ENCODE results near the gene THRB. TPM values are rescaled to one million over a fixed set of nuclear protein-coding genes. Genes with fewer than 3 reads are reported as not detected.

The THRB gene
- total RNA-seq, 1 donor from 2014 or later, result under 0.01 TPM

DNA sequence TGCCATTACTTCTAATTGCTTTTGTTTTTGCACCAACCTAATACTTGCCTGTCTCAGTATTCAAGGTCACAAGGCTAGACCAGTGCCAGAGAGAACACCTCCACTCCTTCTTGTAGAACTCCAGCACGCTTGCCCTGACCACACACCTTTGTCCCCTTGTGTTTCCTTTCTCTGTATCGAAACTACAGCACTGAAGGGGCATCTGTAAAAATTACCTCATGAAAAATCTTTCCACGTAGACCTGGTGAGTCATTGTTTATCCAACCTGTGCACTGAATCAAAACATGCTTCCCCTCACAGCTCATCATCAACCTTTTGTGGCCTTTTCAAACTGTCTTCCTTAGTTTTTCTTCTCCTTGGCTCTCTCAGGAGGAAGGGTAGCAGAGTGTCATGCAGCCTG lies 259.5 kb downstream of the THRB start:
- peak in 1 of 2 donors; percentile 37 for DNase-seq (ENCODE audit: low read depth in 2 of 2)

DNA sequence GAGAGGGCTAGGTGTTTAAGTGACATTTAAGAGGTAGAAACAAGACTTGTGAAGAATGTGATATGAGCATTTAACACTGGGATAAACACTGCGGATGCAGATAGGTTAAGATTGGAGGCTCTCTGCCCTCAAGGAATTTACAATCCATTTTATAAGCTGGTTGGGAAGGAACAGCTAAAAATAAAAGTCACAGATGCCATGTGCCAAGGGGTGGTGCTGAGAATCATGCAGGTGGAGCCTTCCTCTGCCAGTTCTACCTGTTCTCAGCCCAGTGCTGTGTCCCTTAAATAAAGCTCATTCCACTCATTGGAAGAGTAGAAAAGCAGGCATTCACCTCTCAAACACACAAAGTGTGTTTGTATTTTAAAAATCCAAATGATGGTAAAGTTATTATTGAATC lies 261.9 kb downstream of the THRB start:
- DNase-seq (ENCODE audit: low read depth in 2 of 2), result no peak

DNA sequence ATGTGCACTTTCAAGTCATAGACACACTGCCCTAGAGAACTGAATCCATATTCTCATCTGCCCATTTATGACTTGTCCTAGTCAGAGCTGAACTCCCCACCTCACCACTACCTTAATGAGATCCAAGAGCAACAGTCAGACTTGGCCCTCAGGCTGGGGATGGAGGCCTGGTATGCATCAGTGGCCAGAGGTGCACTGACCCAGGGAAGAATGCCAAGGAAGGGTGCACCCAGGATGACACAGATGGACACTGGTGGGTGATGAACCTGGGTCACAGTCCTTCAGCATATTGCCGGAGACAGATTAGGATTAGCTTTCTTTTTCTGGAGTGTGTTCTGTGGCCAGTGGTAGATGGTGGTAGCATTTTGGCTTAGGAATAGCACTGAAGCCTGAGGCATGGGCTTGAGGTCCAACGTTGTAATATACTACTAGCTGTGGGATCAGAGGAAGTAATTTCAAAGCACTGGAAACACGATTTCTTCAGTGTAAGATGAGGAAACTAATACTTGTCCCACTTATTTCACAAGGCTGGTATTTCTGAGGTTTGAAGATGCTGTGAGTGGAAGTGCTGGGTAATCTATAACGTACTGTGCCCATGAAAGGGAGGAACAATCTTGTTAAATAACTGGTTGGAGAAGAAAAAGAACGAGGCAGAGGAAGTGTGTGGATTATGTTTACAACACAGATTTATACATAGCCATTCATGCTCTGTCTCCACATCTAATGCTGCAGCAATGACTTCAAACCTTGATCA lies 265.0 kb downstream of the THRB start:
- no peak for DNase-seq (ENCODE audit: low read depth in 2 of 2)

DNA sequence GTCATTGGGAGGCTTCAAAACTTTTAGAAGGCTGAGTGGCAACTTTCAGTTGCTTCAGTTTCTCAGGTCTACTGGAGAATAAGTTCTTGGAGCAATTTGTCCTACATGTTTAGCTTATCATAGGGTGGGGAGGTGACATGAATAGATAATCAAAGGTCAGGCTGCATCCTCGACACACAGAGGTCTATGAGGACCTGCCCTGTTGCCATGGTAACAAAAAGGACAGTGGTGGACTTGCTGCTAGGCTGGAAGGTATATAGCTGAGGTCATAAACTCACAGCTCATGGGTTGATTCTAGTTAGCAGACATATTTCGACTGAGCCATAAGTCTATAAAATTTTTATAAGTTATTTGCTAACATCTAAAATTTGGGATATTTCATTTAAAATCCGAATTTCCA lies 267.0 kb downstream of the THRB start:
- DNase-seq (ENCODE audit: low read depth in 2 of 2), result no peak

DNA sequence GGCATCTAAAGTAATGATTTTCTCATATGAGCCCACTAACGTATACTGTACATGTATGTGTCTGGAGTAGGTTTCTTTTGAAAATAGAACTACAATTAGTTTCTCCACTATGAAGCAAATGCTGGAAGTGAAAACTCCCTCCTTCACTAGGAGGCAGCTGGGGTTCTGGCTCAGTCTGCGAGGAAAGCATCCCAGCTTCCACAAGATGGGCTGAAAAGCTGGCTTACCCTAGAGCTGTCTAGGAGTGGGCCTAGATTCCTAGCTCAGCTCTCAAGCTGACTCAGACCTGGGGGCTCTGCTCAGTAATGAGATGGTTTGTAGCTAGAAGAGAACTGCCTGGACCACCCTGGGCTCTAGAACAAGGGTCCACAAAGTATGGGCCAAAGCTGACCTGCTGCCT lies 268.3 kb downstream of the THRB start:
- no peak for DNase-seq (ENCODE audit: low read depth in 2 of 2)

DNA sequence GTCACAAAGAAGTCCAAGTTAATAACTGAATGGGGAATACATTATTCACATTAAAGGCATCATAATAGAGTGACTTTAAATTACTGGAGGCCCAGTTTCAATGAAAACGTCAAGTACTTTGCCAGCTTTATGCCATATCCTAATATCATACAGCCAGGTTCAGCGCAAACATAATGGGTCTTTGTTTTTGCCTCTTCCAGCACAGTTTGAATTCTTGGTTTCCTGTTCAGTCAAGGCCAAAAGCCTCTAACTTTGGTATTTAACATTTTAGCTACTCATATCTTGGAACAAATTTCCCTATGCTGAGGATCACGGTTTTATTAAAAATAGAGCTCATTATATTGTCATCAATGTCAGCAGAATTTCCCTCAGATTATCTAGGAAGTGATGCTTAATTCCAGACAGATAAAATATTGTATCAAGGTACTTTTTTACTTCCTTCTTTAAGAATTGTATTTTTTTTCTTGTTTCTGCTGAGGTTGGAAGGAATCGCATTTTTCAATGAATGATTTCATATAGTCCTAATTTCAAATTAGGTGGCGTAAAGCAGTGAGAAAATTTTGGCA lies 269.2 kb downstream of the THRB start:
- DNase-seq (ENCODE audit: low read depth in 2 of 2), result peak in 1 of 2 donors; percentile 8

DNA sequence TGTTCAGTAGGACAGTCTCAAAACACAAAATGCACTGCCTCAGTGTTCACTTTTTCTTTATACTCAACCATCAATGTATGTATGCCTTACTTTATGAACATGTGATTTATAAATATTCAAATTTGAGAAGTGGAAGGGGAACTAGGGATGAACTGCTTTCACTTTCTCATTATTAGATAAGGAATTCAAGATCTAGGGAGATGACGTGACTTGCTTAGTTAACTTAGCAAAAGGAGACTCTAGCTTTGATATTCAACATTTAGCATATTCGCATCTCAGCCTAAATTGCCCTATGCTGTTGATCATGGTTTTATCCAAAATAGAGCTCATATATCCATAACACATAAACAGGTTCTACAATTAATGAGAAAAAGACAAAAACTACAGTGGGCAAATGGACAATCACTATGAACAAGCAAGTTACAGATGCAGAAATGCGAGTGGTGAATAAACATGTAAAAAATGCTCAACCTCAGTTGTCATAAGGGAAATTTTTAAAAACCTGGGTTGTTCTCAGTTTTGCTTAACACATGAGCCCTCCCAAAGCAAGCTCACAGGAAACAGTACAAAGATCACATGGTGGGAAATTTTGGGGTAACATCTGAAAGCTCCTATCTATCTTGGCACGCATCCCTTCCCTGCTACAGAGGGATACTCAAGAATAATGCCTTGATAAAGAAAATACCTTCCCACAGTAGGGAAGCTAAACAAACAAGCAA lies 269.8 kb downstream of the THRB start:
- no peak for DNase-seq (ENCODE audit: low read depth in 2 of 2)

DNA sequence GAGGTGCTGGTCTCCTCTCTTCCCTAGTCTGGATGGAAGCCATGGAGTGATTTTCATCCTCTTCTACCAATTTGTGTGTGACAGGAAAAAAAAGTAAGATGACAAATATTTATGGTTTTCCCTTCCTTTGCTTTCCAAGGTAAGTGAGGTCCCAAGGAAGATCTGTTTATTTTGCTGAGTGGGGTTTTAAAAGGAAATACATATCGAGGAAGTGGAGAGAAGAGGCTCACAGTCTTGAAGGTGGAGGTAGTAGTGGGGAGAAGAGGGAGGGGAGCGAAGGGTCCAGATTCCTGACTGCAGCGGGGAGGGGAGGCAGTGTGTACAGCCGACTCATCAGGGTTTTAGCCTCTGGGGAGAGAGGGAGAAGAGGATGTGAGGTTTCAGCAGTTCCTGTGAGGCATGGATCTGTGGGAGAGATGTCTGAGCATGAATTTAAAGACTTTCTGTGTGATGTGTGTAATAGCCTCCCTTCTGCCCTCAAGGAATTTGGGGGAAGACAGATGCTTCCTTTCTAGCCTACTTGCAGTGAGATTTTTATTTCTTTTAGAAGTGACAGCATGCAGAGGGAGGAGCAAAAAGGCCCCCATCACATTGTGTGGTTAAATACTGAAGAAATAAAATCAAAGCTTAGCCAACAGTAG lies 272.4 kb downstream of the THRB start:
- DNase-seq (ENCODE audit: low read depth in 2 of 2), result peak in 1 of 2 donors; percentile 20

DNA sequence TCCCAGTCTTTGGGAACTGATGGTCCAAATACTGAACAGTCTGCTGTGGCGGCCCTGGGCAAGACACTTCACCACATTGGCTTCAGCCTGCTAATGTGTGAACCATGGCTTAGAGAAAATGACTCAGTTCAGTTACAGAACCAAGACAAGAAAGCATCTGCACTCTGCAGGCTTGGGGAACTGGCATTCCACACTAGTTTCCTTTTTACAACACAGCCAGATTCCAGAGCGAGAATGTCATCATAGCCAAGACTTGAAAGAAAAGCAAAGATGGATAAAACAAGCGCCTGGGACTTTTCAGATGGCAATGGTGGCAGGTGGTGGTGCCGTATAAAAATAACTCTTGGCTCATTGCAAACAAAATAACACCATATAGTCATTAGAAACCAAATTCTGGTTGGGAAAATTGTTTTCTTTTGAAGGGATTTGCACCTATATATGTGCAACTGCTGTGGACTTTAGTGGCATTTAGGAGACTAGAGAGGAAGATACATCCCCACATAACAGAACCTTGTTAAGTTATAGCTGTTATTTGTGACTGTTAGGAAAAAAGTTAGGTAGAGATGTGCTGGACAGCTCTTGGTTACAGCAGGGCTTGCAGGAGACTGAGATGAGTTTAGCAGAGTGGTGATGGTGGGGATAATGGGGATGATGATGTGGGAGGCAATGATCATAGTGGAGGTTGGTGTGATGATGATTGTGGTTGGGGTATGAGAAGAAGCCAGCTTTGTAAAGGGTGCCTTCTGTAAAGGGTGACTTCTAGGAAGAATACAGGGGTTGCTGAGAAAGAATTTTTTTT lies 273.6 kb downstream of the THRB start:
- DNase-seq (ENCODE audit: low read depth in 2 of 2), result peak in 1 of 2 donors; percentile 86

DNA sequence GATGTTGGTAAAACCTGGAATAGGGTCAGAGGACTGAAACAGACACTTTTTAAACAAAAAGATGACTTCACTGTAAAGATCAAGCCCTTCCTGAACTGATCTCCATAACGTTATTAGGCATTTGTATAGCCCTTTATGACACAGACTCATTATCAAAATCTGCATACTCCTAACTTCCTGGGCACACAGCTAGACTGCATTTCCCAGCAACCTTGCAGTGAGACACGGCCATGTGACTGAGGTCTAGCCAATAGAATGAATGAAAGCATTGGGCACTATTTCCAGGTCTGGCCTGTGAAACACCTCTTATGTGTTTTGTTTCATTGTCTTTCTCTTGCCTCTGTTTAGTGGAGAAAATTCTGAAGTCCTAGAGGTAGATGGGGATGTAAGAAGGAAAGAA lies 279.1 kb downstream of the THRB start:
- no peak for DNase-seq (ENCODE audit: low read depth in 2 of 2)

DNA sequence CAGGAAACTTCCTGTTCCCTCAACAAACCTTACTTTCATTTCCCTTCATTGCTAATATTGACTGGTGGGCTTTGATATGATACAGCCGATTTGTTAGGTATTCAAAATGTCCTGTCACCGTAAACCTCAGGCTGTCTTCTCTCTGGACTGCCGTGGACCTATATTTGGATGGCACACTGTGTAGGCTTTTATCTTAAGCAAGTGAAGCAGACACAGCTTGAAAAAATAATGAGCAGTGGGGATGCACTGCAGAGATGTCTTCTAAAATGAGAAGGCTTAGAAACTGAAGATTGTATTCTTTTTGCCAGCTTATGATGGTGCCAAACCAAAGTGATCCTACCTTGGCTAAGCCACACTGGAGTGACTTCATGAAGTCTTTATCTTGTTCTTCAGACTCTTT lies 283.3 kb downstream of the THRB start:
- no peak for DNase-seq (ENCODE audit: low read depth in 2 of 2)

DNA sequence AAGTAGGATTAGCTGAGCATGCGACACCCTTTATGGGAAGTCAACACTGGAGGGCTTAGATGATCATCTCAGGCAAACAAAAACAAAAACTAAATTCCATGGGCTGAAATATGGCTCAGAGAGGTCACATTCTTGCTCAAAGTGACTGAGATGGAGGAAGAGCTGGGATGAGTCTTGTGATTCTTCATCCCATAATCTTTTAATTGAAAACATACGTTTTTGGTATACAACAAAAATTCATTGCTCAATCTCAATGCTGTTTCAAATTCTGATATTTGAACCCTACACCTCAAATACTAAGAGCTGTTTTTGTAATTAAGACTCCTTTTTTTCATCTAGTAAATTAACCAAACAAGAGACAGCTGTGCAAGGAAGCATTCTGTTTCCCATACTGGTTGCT lies 292.6 kb downstream of the THRB start:
- DNase-seq (ENCODE audit: low read depth in 2 of 2), result no peak

DNA sequence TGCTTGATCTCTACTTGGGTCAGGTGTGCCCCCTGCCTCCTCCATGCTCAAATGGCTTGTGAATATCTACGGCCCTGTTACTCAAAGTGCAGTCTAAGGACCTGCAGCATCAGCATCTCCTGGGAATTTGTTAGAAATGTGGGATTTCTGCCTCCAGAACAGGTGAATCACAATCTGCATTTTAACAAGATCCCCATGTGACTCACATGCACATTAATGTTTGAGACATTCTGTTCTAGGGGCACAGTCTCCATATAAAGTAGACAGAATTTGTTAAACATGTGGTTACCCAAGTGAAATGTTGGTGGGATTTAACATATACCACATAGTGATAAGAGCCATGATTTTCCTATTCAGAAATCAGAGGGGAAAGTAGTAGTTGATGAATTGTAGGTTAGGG lies 293.3 kb downstream of the THRB start:
- DNase-seq (ENCODE audit: low read depth in 2 of 2), result no peak

DNA sequence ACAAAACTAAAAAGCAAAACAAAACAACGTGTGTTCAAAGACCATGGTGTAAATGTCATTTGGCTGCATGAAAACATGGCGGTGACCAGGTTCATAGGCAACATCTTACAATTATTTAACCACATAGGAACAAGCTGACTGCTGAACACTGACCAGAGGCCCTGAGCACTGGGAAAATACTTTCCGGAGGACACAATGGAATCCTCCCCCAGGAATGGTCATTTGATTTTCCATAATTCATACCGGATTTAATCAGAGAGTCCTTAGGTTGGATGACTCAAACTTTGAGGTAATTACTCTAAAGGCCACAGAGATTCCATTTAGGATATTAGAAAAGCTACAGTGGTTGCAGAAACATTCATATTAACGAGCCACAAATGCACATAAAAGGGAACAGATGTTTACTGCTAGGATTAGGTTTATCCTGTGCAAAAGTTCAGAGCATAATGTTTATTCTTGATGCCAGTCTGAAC lies 294.8 kb downstream of the THRB start:
- no peak for DNase-seq (ENCODE audit: low read depth in 2 of 2)

DNA sequence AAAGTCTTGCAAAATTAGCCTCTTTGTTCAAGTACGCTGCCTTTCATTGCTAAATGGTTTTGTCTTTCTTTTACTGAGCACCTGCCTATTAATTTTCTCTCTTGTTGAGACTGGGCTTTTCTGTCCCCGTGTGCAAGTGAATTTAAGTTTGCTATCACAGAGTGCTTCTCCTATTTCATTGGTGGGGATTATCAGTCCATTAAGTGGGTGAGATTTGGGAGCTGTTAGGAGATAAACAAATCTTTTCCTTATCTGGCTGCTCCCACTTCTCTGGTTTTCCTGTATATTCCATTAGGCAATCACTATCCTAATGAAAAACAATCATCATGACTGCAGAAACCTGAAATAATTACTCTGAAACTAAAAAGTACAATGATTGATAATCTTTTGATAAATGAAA lies 295.4 kb downstream of the THRB start:
- no peak for DNase-seq (ENCODE audit: low read depth in 2 of 2)

DNA sequence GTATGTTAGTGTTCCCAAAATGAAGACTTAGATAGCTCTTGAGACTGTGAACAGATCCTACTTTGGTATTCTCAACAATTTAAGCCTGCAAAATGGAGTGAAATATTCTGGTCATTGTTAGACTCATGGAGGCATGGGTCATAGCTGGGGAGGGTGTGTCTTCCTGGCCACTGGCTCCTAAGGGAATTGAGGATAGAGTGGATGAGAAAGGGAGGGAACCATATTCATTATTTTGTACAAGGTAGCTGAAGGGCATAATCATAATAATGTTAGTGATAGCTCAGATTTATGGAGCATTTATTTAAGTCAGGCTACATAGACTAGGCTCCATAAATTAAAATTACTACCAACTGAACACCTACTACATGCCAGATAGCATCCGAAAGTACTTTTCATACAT lies 295.9 kb downstream of the THRB start:
- DNase-seq (ENCODE audit: low read depth in 2 of 2), result no peak

DNA sequence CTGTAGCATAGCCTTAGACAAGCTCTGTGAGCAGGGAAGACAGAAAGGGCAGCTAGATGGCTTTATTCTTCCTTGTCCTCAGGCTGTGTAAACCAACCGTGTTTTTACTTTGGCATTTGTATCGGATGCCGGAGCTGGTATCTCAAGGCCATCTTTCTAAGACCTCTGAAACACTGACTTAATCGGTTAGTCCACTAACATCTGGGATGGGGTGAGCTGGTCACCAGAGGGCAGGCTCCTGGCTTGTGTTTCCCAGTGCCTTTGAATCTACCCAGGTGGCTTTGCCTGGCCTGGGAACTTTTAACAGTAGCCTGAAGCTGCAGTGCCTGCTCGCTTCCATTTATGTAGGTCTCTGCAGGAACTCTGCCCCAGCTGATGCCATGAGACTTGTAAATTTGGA lies 296.8 kb downstream of the THRB start:
- no peak for DNase-seq (ENCODE audit: low read depth in 2 of 2)

DNA sequence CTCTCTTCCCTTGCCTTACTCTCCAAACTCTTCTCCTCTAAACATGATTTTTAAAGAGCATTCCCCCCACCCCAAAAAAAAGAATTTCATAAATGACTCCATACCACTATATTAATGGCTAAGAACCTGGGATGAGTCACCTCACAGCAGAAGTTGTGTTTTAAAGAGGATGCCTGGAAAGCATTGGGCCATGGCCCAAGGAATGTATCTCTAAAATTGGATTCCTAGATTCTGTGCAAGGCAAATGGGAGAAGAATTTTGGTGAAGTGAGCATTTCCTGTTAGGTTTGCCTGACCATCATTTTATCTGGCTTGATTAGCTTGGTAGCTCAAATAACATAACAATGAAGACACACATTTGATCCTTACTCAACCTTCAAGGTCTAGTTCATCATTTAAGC lies 298.1 kb downstream of the THRB start:
- no peak for DNase-seq (ENCODE audit: low read depth in 2 of 2)

DNA sequence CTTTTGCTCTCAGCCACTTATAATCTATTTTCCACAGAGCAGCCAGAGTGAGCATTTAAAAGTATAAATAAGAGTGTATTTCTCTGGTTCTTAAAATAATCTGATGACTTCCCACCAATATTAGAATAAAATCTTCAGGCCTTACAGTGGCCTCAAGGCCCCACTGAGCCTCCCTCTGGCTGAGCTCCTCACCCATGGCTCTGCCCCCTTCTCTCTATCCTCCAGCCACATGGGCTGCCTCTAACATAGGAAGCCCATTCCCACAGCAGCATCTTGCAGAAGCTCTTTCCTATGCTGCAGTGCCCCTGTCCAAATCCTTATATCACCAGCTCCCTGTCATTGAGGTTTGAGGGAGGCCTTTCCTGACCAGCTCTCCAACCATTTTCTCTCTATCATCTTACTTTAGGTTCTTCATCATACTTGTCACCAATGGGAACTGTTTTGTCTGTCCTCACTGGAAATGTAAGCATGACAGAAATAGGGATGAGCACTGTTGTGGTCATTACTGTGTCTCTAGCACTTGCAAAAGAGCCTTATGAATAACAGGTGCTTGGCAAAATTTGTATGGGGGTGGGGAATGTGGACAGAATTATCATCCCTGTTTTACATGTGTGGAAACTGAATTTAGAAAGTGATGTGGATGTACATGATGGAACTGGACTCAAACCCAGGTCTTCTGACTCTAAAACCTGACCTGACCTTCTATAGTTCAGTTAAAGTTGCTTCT lies 299.0 kb downstream of the THRB start:
- DNase-seq (ENCODE audit: low read depth in 2 of 2), result no peak

DNA sequence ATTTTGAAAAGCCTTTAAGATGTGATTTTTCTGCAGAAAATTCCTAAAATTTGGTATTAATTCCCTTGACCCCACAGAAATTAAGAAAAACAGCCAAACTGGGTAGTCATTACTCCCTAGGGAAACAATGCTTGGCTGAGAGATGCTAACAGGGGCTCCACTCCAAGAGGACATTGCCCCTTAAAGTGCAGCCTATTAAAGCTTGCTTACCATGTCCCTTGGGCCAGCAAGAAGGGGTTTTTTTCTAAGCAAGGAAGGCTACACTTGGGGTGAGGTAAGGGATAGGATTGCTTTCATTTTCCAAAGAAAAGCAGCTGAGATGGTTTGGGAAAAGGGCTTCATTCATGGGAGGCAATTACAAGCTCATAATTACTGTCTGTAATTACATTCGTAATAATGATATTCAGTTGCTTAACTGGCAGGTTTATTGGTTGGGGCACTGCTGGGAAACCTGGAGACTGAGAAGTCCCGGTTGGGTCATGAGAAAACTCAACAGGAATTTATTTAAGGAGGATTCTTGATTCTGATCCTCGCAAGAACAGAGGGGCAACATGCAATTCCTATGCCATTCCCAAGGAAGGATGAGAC lies 302.1 kb downstream of the THRB start:
- DNase-seq (ENCODE audit: low read depth in 2 of 2), result no peak
